Measurements from ENCODE around the gene CAPS. TPM values are rescaled to one million over a fixed set of nuclear protein-coding genes. Genes with fewer than 3 reads are reported as not detected.

CAPS gene
- total RNA-seq = 15.9 and 21.6 TPM in 2 replicates

DNA sequence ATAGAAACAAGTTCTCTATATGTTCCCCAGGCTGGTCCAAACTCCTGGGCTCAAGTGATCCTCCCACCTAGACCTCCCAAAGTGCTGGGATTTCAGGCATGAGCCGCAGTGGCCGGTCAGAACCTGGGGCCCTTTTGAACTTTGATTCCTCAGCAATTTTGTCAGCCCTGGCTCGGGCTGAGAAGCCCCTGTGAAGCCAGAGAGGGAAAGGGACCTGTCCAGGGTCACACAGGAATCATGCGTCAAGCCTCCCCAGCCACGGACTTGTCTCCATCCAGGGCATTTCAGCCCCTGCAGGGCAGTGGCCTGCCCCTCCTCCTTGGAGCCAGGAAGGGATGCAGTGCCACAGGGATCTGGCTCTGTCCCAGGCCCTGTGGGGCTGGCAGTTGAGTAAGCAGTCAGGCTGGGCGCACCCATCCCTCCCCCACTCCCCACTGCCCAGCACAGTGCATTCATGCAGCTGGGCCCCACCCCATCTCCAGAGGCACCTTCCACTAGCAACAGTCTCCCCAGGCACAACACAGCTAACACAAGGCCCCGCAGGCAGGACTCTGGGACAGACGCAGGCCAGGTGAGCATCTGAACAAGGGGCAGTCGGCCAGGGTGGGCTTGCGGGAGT, at the start of gene CAPS:
Gene CAPS (plus strand): TSS at position 516 of the 619 bp plus-strand sequence. CDS start 153 bp downstream, outside the sequence.
- Mint-ChIP-seq H3K4me1 (no peaks in the 10 kb centered on the region), H3K36me3 (ENCODE audit: low read depth) (peaks cover 50% of the 10 kb centered on the region), H3K27me3 (no peaks in the 10 kb centered on the region), H3K4me3 (no peak within 1 kb of the TSS), H3K9me3 (no peaks in the 10 kb centered on the region), H3K27ac (no peak within 1 kb of the TSS)
- TF ChIP-seq, protein P1, sequence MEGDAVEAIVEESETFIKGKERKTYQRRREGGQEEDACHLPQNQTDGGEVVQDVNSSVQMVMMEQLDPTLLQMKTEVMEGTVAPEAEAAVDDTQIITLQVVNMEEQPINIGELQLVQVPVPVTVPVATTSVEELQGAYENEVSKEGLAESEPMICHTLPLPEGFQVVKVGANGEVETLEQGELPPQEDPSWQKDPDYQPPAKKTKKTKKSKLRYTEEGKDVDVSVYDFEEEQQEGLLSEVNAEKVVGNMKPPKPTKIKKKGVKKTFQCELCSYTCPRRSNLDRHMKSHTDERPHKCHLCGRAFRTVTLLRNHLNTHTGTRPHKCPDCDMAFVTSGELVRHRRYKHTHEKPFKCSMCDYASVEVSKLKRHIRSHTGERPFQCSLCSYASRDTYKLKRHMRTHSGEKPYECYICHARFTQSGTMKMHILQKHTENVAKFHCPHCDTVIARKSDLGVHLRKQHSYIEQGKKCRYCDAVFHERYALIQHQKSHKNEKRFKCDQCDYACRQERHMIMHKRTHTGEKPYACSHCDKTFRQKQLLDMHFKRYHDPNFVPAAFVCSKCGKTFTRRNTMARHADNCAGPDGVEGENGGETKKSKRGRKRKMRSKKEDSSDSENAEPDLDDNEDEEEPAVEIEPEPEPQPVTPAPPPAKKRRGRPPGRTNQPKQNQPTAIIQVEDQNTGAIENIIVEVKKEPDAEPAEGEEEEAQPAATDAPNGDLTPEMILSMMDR (IDR thresholded peaks at IDR 0.05) = no peak
- ChIA-PET POLR2A (interaction anchor here (0.7 kb wide), 1 partner anchor 165 kb away, joined by 7 read pairs; no protein-coding TSS in a partner anchor), CTCF (no interaction called here)
- no peak for DNase-seq
- intact Hi-C loops (cut with micrococcal nuclease) = no loop called here
- ATAC-seq (ENCODE audit: low read depth) = no peak

DNA sequence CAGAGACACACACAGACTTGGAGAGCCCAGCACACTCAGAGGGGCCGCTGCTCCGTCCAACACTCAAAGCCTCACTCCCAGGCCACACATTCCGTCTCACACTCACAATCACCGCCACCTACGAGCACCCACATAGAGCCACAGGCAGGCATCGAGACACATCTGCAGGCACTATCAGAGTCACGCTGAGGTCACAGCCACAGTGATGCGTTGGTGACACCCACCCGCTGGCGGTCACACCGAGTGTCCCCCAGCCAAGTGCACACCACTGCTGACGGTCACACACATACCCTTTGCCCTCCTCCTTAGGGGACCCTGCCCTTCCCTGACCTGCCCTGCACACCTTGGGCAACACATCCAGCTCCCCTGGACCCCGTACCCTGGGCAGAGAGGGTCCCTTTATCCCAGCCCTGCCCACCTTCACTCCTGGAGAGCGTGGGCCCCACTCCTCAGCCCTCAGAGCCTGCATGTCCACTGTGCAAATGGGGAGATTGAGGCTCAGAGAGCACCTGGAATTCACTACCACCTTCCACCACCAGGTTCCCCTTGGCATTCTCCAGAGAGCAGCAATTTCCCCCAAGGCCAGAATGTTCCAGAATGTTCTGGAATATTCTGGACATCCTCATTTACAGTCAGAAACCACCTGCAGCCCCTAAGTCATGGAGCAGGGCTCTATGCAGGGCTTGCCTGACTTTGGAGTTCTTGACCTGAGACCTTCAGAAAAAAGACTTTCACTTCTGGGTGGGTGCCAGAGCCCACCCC, 49.1 kb upstream of the CAPS start:
- no peak for ATAC-seq (ENCODE audit: low read depth)
- CTCF ChIA-PET = no interaction called here
- intact Hi-C loops (cut with micrococcal nuclease) = no loop called here

DNA sequence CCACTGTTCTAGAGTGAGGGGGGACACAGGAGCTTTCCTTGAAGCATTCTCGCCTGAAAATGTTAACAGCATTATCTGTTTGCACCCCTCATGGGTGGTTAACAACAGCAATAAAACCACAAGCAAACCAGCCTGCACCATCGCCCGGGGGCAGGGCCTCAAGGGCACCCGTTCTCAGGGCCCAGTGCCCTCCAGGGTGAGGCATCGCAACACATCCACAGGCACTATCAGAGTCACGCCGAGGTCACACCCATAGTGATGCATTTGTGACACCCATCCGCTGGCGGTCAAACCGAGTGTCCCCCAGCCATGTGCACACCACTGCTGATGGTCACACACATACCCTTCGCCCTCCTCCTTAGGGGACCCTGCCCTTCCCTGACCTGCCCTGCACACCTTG, 48.3 kb upstream of the CAPS start:
- Mint-ChIP-seq H3K27ac (no peak overlapping the region), H3K4me3 (no peak overlapping the region), H3K27me3 (peaks cover 9% of the 10 kb centered on the region), H3K9me3 (no peaks in the 10 kb centered on the region), H3K36me3 (ENCODE audit: low read depth) (no peaks in the 10 kb centered on the region), H3K4me1 (no peaks in the 10 kb centered on the region)
- ChIA-PET POLR2A (no interaction called here), CTCF (no interaction called here)
- no peak for DNase-seq
- ATAC-seq (ENCODE audit: low read depth) = no peak
- intact Hi-C loops (cut with micrococcal nuclease) = no loop called here
- TF ChIP-seq, protein P1 (IDR thresholded peaks at IDR 0.05) = no peak

More for the DNA sequence above, 49.1 kb upstream of the CAPS start:
- H3K4me3 Mint-ChIP-seq = no peak overlapping the region
- no peak for DNase-seq
- H3K9me3 Mint-ChIP-seq = no peaks in the 10 kb centered on the region
- no peaks in the 10 kb centered on the region for H3K36me3 Mint-ChIP-seq (ENCODE audit: low read depth)
- TF ChIP-seq, protein P1 (IDR thresholded peaks at IDR 0.05) = no peak
- no peaks in the 10 kb centered on the region for H3K4me1 Mint-ChIP-seq
- peaks cover 13% of the 10 kb centered on the region for H3K27me3 Mint-ChIP-seq
- peak overlapping the region; percentile 27 for H3K27ac Mint-ChIP-seq
- POLR2A ChIA-PET = no interaction called here

DNA sequence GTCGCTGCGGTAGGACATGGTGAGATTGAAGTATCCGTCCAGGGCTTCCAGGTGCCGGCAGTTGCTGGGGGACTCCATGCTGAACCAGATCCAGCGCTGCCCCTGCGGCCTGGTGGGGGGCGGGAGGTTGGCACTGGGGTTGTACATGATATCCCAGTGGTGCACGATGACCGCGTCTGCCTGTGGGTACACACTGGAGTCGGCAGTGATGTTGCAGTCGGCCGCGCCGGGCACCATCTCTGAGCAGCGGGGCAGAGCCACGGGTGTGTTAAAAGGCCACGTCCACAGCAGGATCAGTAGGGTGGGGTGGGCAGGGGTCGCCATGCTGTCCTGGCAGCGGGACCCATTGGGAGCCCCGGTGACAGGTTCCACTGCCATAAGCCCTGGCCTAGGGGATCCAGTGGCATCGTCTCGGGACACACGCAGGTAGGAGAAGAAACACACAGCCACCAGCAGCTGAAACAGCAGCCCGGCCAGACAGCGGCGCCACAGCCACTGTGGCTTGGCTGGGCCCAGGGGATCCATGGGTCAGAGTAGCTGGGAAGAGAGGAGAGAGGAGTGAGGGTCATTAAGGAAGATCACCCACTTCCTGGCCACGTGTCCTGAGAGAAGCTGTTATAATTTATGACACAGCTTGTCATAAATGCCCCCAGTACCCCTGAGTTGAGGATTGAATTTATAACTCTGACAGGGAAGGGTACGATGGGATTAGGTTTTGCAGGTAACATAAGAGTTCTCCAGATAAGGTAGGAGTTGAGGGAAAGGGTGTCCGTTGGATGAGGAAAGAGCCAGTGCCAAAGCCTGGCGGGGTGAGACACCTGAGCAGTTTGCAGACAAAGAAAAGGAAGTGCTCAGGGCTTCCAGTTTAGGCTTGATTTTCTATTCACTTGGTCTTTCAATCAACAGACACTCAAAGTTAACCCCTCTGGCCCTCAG, 46.6 kb upstream of the CAPS start:
- no peak overlapping the region for H3K27ac Mint-ChIP-seq
- ChIA-PET POLR2A (no interaction called here), CTCF (no interaction called here)
- DNase-seq (no peak), ATAC-seq (ENCODE audit: low read depth) (no peak)
- intact Hi-C loops (cut with micrococcal nuclease) = no loop called here
- no peaks in the 10 kb centered on the region for H3K4me1 Mint-ChIP-seq
- H3K4me3 Mint-ChIP-seq = no peak overlapping the region
- H3K36me3 Mint-ChIP-seq (ENCODE audit: low read depth) = no peaks in the 10 kb centered on the region
- H3K9me3 Mint-ChIP-seq = no peaks in the 10 kb centered on the region
- TF ChIP-seq, protein P1 (IDR thresholded peaks at IDR 0.05) = no peak
- peaks cover 9% of the 10 kb centered on the region for H3K27me3 Mint-ChIP-seq

DNA sequence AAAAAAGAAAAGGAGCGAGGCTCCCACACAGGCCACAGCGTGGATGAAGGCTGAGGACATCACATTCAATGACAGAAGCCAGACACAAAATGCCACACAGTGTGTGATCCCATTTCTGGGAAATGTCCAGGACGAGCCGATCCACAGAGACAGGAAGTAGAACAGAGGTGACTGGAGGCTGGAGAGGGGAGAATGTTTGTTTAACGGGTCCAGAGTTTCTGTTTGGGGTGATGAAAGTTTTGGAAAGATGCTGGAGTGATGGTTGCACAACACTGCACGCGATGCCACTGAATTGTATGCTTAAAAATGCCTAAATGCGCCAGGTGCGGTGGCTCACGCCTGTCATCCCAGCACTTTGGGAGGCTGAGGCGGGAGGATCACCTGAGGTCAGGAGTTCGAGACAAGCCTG, 43.1 kb upstream of the CAPS start:
- H3K4me1 Mint-ChIP-seq = no peaks in the 10 kb centered on the region
- intact Hi-C loops (cut with micrococcal nuclease) = no loop called here
- TF ChIP-seq, protein P1 (IDR thresholded peaks at IDR 0.05) = no peak
- no peaks in the 10 kb centered on the region for H3K36me3 Mint-ChIP-seq (ENCODE audit: low read depth)
- no peaks in the 10 kb centered on the region for H3K9me3 Mint-ChIP-seq
- no peak overlapping the region for H3K27ac Mint-ChIP-seq
- no peak overlapping the region for H3K4me3 Mint-ChIP-seq
- ATAC-seq (ENCODE audit: low read depth) (no peak), DNase-seq (no peak)
- peaks cover under 1% of the 10 kb centered on the region for H3K27me3 Mint-ChIP-seq
- CTCF ChIA-PET = no interaction called here
- POLR2A ChIA-PET = no interaction called here

All from activated B cell treated with CpG ODN at 0.5 μM for 24 hours (primary cell).